ENCODE data around the gene BLACAT1. TPM values are rescaled to one million over a fixed set of nuclear protein-coding genes. Genes with fewer than 3 reads are reported as not detected.
"Not testable (repeated sequence)": the region's sequence is repeated elsewhere in the genome, so short reads cannot be mapped to it uniquely, and the experiment has no call there.

Gene BLACAT1
- total RNA-seq, 1 donor from 2014 or later = 0.84 TPM

GRCh38 chr1:205488074-205488723 is 32.4 kb upstream of the BLACAT1 start:
- intact Hi-C loops (cut with DNase I) = loop anchor here (5.0 to 10.0 kb wide), 4 partner anchors 34 to 213 kb away; partner anchors contain the start of gene KLHDC8A
- Histone ChIP-seq H3K9me3 (no peaks in the 10 kb centered on the region), H3K27me3 (peaks cover 14% of the 10 kb centered on the region), H3K4me3 (no peak overlapping the region), H3K36me3 (no peaks in the 10 kb centered on the region), H3K27ac (no peak overlapping the region), H3K4me1 (peaks cover 10% of the 10 kb centered on the region)
- DNase-seq = no peak
- ATAC-seq = peak; percentile 84
- peak; percentile 81 for TF ChIP-seq CTCF (IDR thresholded peaks at IDR 0.05)

- Histone ChIP-seq H3K9me3 (no peaks in the 10 kb centered on the region), H3K27ac (no peak overlapping the region), H3K27me3 (peaks cover 27% of the 10 kb centered on the region), H3K4me1 (peaks cover 2% of the 10 kb centered on the region), H3K36me3 (no peaks in the 10 kb centered on the region), H3K4me3 (no peak overlapping the region)
- DNase-seq (no peak), ATAC-seq (no peak)
- intact Hi-C loops (cut with DNase I) = loop anchor here (5.0 to 10.0 kb wide), 4 partner anchors 36 to 211 kb away; partner anchors contain the start of gene KLHDC8A
- TF ChIP-seq CTCF (IDR thresholded peaks at IDR 0.05) = no peak
These were observed 30.4 kb upstream of the BLACAT1 start for GRCh38 chr1:205486258-205486657.

GRCh38 chr1:205484985-205485967 is 29.4 kb upstream of the BLACAT1 start:
- peaks cover 2% of the 10 kb centered on the region for H3K4me1 ChIP-seq
- no peaks in the 10 kb centered on the region for H3K36me3 ChIP-seq
- H3K27me3 ChIP-seq = peaks cover 28% of the 10 kb centered on the region
- peak; percentile 77 for DNase-seq
- H3K4me3 ChIP-seq = no peak overlapping the region
- H3K27ac ChIP-seq = no peak overlapping the region
- peak; percentile 97 for TF ChIP-seq CTCF (IDR thresholded peaks at IDR 0.05)
- no peaks in the 10 kb centered on the region for H3K9me3 ChIP-seq
- ATAC-seq = peak; percentile 91
- intact Hi-C loops (cut with DNase I) = loop anchor here (5.0 to 10.0 kb wide), 4 partner anchors 37 to 210 kb away; partner anchors contain the start of gene KLHDC8A

GRCh38 chr1:205483372-205483771 is 27.5 kb upstream of the BLACAT1 start:
- TF ChIP-seq CTCF (IDR thresholded peaks at IDR 0.05) = no peak
- Histone ChIP-seq H3K9me3 (no peaks in the 10 kb centered on the region), H3K27me3 (peaks cover 36% of the 10 kb centered on the region), H3K27ac (no peak overlapping the region), H3K4me1 (peaks cover 2% of the 10 kb centered on the region), H3K36me3 (no peaks in the 10 kb centered on the region), H3K4me3 (no peak overlapping the region)
- no peak for DNase-seq
- ATAC-seq = no peak
- intact Hi-C loops (cut with DNase I) = loop anchor here (10.0 kb wide), 3 partner anchors 89 to 209 kb away; partner anchors contain the start of gene KLHDC8A

- not testable (repeated sequence) for H3K4me3 ChIP-seq, H3K4me1 ChIP-seq, H3K9me3 ChIP-seq, ATAC-seq, H3K36me3 ChIP-seq, H3K27ac ChIP-seq, DNase-seq
- intact Hi-C loops (cut with DNase I) = loop anchor here (10.0 kb wide), 3 partner anchors 88 to 208 kb away; partner anchors contain the start of gene KLHDC8A
- H3K27me3 ChIP-seq = peaks cover 36% of the 10 kb centered on the region
These were observed 26.7 kb upstream of the BLACAT1 start for GRCh38 chr1:205482587-205482986.
